Measurements from ENCODE around the gene MYO1H. TPM values are rescaled to one million over a fixed set of nuclear protein-coding genes. Genes with fewer than 3 reads are reported as not detected.
"Not testable (repeated sequence)": the region's sequence is repeated elsewhere in the genome, so short reads cannot be mapped to it uniquely, and the experiment has no call there.

Gene MYO1H
- total RNA-seq, 4 donors from 2014 or later: not detected

DNA sequence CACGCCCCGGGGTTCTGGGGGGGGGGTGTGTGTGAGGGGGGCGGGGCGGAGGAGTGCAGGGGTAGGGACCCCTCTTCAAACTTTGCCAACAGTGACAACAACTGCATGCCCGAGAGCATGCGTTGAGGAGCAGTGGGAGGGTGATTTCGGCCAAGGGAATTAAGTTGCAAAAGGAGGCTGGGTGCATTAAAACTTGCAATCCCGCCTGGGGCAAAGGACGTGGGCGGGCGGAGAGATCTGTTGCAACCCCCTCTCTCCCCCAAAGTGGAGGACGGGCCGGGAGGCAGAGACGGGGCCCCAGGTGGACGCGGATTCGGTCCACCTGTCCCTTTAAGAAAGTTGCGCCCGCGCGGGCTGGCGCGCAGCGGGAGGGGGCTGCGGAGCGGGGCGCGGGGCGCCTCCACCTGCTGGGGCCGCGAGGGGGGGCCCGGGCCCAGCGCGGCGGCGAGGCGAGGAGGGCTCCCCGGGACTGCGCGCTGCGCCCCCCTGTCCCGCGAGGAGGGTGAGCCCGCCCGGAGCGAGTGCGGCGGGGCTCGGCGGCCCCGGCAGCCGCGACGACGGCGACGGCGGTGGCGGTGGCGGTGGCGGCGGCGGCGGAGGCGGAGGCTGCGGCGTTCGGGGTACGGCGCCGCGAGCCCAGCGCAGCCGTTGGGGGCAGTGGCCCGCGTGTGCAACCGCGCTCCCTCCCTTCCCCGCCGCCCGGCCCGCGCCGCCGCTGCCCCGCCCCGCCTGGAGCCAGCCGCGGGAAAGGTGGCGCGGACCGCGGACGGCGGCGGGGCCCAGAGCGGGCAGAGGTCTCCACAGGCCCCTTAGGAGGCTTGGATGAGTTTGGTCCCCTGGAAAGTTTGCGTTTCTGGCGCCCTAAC lies 38.1 kb upstream of the MYO1H start:
- no peak for TF ChIP-seq POLR2A (IDR thresholded peaks at IDR 0.05; ENCODE audit: low read depth)
- TF ChIP-seq, protein P1, sequence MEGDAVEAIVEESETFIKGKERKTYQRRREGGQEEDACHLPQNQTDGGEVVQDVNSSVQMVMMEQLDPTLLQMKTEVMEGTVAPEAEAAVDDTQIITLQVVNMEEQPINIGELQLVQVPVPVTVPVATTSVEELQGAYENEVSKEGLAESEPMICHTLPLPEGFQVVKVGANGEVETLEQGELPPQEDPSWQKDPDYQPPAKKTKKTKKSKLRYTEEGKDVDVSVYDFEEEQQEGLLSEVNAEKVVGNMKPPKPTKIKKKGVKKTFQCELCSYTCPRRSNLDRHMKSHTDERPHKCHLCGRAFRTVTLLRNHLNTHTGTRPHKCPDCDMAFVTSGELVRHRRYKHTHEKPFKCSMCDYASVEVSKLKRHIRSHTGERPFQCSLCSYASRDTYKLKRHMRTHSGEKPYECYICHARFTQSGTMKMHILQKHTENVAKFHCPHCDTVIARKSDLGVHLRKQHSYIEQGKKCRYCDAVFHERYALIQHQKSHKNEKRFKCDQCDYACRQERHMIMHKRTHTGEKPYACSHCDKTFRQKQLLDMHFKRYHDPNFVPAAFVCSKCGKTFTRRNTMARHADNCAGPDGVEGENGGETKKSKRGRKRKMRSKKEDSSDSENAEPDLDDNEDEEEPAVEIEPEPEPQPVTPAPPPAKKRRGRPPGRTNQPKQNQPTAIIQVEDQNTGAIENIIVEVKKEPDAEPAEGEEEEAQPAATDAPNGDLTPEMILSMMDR (IDR thresholded peaks at IDR 0.05): no peak
- no peak for TF ChIP-seq POLR2AphosphoS5 (IDR thresholded peaks at IDR 0.05)
- no peak for TF ChIP-seq EP300 (IDR thresholded peaks at IDR 0.05)
- H3K36me3 ChIP-seq: no peaks in the 10 kb centered on the region
- WGBS: 0% methylated on average over 17 of the region's 99 CpGs
- H3K4me3 ChIP-seq: peak overlapping the region; percentile 55 to 67 (median 56)
- no peaks in the 10 kb centered on the region for H3K9me3 ChIP-seq
- H3K27ac ChIP-seq (replicated peaks in 1 of 4): no peak overlapping the region
- peaks cover 16 to 23% (median 17%) of the 10 kb centered on the region in 4 donors for H3K4me1 ChIP-seq
- H3K27me3 ChIP-seq: peaks cover 0 to 48% (median 10%) of the 10 kb centered on the region in 4 donors
- intact Hi-C loops (cut with DNase I): no loop called here
- no peak for DNase-seq (ENCODE audit: extremely low spot score)

DNA sequence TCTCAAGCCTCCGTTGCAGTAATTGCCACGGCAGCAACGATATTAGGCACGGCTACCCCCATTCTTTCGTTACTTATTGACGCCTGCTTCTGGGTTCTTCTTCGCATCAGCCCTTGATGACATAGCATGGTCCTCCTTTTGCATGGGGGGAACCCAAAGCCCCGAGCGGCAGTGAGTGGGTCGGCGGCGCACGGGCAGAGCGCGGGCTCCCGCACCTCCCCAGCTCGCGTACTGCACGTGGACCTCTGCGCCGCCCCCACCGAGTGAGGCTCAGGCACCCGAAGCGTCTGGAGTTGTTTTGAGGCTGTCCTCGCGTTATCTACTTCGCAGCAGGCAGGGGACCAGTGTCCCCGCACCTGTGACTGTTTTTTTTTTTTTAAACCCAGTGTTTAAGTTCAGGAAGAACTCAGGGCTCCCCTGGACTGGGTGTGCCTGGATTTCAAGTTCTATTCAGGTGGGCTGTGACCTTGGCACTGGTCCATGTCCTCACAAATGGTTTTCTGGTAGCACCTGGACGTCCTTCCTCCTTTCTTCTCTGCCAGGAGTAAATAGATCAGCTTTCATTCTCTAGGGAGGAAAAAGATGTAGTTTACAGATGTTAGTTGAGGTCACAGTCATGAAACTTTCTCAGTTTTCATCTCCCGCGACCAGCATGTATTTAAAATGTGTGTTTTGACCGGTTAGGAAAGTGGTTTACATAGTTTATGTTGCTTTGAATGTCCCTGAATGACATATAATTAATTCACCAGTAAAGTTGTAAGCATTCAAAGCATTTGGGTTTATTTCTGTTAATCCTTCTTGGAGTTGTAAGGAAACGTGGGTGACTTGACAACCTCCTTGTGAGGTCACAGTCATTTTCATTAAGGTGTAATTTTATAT lies 37.2 kb upstream of the MYO1H start:
- intact Hi-C loops (cut with DNase I): no loop called here

DNA sequence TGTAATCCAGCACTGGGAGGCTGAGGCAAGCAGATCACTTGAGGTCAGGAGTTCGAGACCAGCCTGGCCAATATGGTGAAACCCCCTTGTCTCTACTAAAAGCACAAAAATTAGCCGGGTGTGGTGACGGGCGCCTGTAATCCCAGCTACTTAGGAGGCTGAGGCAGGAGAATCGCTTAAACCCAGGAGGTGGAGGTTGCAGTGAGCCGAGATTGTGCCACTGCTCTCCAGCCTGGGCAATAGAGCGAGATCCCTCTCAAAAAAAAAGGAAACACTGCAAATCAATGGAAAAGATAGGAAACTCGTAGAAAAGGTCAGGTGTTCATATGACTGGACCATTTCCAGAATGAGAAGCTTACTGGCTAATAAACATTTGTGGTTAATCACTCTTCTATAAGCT lies 26.4 kb upstream of the MYO1H start:
- H3K27ac ChIP-seq (replicated peaks in 1 of 4); H3K9me3 ChIP-seq; DNase-seq (ENCODE audit: extremely low spot score); H3K4me1 ChIP-seq; intact Hi-C loops (cut with DNase I); H3K4me3 ChIP-seq; H3K36me3 ChIP-seq: not testable (repeated sequence)
- H3K27me3 ChIP-seq: peaks cover 0 to 17% (median 3%) of the 10 kb centered on the region in 4 donors
- 83% methylated on average over 8 of the region's 8 CpGs for WGBS

More for the DNA sequence above, 37.2 kb upstream of the MYO1H start:
- no peak for DNase-seq (ENCODE audit: extremely low spot score)
- H3K4me1 ChIP-seq: peaks cover 16 to 23% (median 17%) of the 10 kb centered on the region in 4 donors
- no peaks in the 10 kb centered on the region for H3K36me3 ChIP-seq
- TF ChIP-seq POLR2AphosphoS5 (IDR thresholded peaks at IDR 0.05): no peak
- TF ChIP-seq, protein P1 (IDR thresholded peaks at IDR 0.05): no peak
- no peak for TF ChIP-seq EP300 (IDR thresholded peaks at IDR 0.05)
- no peak for TF ChIP-seq POLR2A (IDR thresholded peaks at IDR 0.05; ENCODE audit: low read depth)
- 8% methylated on average over 32 of the region's 33 CpGs for WGBS
- peaks cover 0 to 47% (median 10%) of the 10 kb centered on the region in 4 donors for H3K27me3 ChIP-seq
- H3K4me3 ChIP-seq: peak overlapping the region; percentile 55 to 67 (median 56)
- no peaks in the 10 kb centered on the region for H3K9me3 ChIP-seq
- no peak overlapping the region for H3K27ac ChIP-seq (replicated peaks in 1 of 4)

DNA sequence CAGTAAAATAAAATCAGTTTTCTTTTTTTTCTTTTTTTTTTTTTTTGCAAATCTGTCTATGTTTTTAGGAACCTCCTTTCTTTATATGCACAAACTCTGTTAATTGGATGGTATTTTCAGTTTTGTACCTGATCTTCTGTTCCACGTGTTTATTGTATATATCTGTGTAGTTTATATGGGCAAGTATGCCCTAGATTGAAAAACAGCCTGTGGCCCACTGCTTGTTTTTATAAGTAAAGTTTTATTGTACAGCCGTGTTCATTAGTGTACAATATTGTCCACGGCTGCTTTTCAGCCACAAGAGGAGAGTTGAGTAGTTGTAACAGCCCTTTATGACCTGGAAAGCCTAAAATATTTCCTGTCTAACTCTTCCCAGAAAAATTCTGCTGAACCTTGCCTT lies 18.7 kb upstream of the MYO1H start:
- WGBS: 89% methylated on average over 3 of the region's 3 CpGs
- no peak overlapping the region for H3K27ac ChIP-seq (replicated peaks in 1 of 4)
- H3K27me3 ChIP-seq: no peaks in the 10 kb centered on the region
- intact Hi-C loops (cut with DNase I): no loop called here
- no peaks in the 10 kb centered on the region for H3K36me3 ChIP-seq
- TF ChIP-seq POLR2A (IDR thresholded peaks at IDR 0.05; ENCODE audit: low read depth) (no peak), EP300 (IDR thresholded peaks at IDR 0.05) (no peak), POLR2AphosphoS5 (IDR thresholded peaks at IDR 0.05) (no peak)
- TF ChIP-seq, protein P1 (IDR thresholded peaks at IDR 0.05): no peak
- peaks cover 0 to 17% (median 15%) of the 10 kb centered on the region in 4 donors for H3K4me1 ChIP-seq
- H3K9me3 ChIP-seq: no peaks in the 10 kb centered on the region
- no peak overlapping the region for H3K4me3 ChIP-seq
- DNase-seq (ENCODE audit: extremely low spot score): no peak

DNA sequence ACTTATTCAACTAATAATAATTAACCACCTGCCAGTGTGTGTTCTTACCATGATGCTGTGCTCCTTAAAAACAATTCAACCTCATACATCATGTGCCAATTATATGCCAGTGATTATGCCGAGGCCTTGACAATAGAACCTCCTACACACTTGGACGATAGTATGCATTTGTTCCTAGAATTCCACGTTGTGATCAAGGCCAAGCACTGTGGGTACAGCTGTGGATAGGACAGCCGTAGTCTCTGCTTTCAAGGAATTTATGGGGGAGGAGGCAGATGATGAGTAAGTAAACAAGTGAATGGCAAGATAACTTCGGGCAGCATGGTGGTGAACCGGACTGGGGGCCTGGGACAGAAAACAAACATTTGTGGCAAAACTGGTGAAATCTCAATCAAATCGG lies 18.0 kb upstream of the MYO1H start:
- TF ChIP-seq POLR2AphosphoS5 (IDR thresholded peaks at IDR 0.05) (no peak), EP300 (IDR thresholded peaks at IDR 0.05) (no peak), POLR2A (IDR thresholded peaks at IDR 0.05; ENCODE audit: low read depth) (no peak)
- TF ChIP-seq, protein P1 (IDR thresholded peaks at IDR 0.05): no peak
- intact Hi-C loops (cut with DNase I): no loop called here
- Histone ChIP-seq H3K27ac (replicated peaks in 1 of 4) (no peak overlapping the region), H3K36me3 (no peaks in the 10 kb centered on the region), H3K9me3 (no peaks in the 10 kb centered on the region), H3K4me1 (peaks cover 0 to 17% (median 15%) of the 10 kb centered on the region in 4 donors), H3K27me3 (no peaks in the 10 kb centered on the region), H3K4me3 (no peak overlapping the region)
- WGBS: 79% methylated on average over 7 of the region's 7 CpGs
- no peak for DNase-seq (ENCODE audit: extremely low spot score)
